Hematopoietic multipotent progenitor cell treated with erythropoietin and hydrocortisone succinate and interleukin-3 and kit ligand, for 6 days (in vitro differentiated cells): ENCODE data around the gene HS2ST1.
A peak's percentile ranks its signal among the peaks of the same experiment; 100 is the strongest.
"Not testable (repeated sequence)": the region's sequence is repeated elsewhere in the genome, so short reads cannot be mapped to it uniquely, and the experiment has no call there.

Experiments
- DNase-seq: peaks from one replicate; pipeline ENCODE4 v3.0.0-alpha.2; 2015

HS2ST1 gene

GRCh38 chr1:86975993-86976550 lies 61.6 kb downstream of the HS2ST1 start:
- DNase-seq = no peak

GRCh38 chr1:86976664-86977063 lies 62.2 kb downstream of the HS2ST1 start:
- no peak for DNase-seq

- DNase-seq = no peak
Observed at GRCh38 chr1:86981482-86982213, 67.2 kb downstream of the HS2ST1 start.

- DNase-seq = not testable (repeated sequence)
Observed at GRCh38 chr1:86983677-86984076, 69.2 kb downstream of the HS2ST1 start.

GRCh38 chr1:86987446-86987845 lies 73.0 kb downstream of the HS2ST1 start:
- no peak for DNase-seq

GRCh38 chr1:86988835-86989234 lies 74.4 kb downstream of the HS2ST1 start:
- DNase-seq = no peak

- not testable (repeated sequence) for DNase-seq
Observed at GRCh38 chr1:86989690-86990089, 75.3 kb downstream of the HS2ST1 start.

- DNase-seq = no peak
Observed at GRCh38 chr1:86990826-86991225, 76.4 kb downstream of the HS2ST1 start.

GRCh38 chr1:86991549-86992186 lies 77.2 kb downstream of the HS2ST1 start:
- DNase-seq = peak; percentile 90

- DNase-seq = no peak
Observed at GRCh38 chr1:86992861-86993260, 78.4 kb downstream of the HS2ST1 start.

- peak; percentile 85 for DNase-seq
Observed at GRCh38 chr1:86993269-86993985, 79.0 kb downstream of the HS2ST1 start.

GRCh38 chr1:86994061-86994460 lies 79.6 kb downstream of the HS2ST1 start:
- DNase-seq = peak; percentile 28

- peak; percentile 59 for DNase-seq
Observed at GRCh38 chr1:86997538-86997937, 83.1 kb downstream of the HS2ST1 start.

GRCh38 chr1:86998280-86998679 lies 83.8 kb downstream of the HS2ST1 start:
- DNase-seq = no peak

- no peak for DNase-seq
Observed at GRCh38 chr1:86998727-86999126, 84.3 kb downstream of the HS2ST1 start.

- no peak for DNase-seq
Observed at GRCh38 chr1:87000460-87000859, 86.0 kb downstream of the HS2ST1 start.

GRCh38 chr1:87004857-87005256 lies 90.4 kb downstream of the HS2ST1 start:
- peak; percentile 47 for DNase-seq

- no peak for DNase-seq
Observed at GRCh38 chr1:87007323-87007722, 92.9 kb downstream of the HS2ST1 start.

GRCh38 chr1:87013385-87013784 lies 99.0 kb downstream of the HS2ST1 start:
- not testable (repeated sequence) for DNase-seq

GRCh38 chr1:87017998-87018672 lies 103.7 kb downstream of the HS2ST1 start:
- no peak for DNase-seq

GRCh38 chr1:87023326-87023725 lies 108.9 kb downstream of the HS2ST1 start:
- peak; percentile 70 for DNase-seq

GRCh38 chr1:87024936-87025540 lies 110.6 kb downstream of the HS2ST1 start:
- peak; percentile 81 for DNase-seq
